HG03469 (cell line): ENCODE results near the gene ECEL1.

ENCODE experiments used
- ATAC-seq: cut with Tn5 transposase; IDR thresholded peaks from one replicate; pipeline ENCODE4 v1.9.1; 2021; ENCODE audit warnings: mild to moderate bottlenecking, moderate library complexity, moderate number of reproducible peaks; ENCODE audit not compliant: unreplicated experiment

Gene ECEL1

GRCh38 chr2:232431705-232432590, 55.7 kb downstream of the ECEL1 start:
- no peak for ATAC-seq
